Vagina (tissue), 2 donors: ENCODE measurements around the gene TUBGCP2. TPM values are rescaled to one million over a fixed set of nuclear protein-coding genes. Genes with fewer than 3 reads are reported as not detected.

Experiments
- DNase-seq, 2 donors: peaks; one replicate each; pipeline ENCODE4 v3.0.0-alpha.2; 2017; ENCODE audit errors: extremely low spot score in 2 of 2
- H3K27ac ChIP-seq: fragments of 200-600 bp; sonication (generic); one replicate; pipeline ENCODE4 v1.5.1; 2019
- H3K27me3 ChIP-seq: fragments of 200-600 bp; sonication (generic); one replicate; pipeline ENCODE4 v1.5.1; 2019
- H3K36me3 ChIP-seq, 2 donors: fragments of 200-600 bp; sonication (generic); one replicate each; pipeline ENCODE4 v1.5.1; 2017 to 2019
- H3K4me1 ChIP-seq: fragments of 200-600 bp; sonication (generic); one replicate; pipeline ENCODE4 v1.5.1; 2019
- H3K4me3 ChIP-seq, 2 donors: fragments of 200-600 bp; sonication (generic); 1 replicate in 1 of 2; 2 replicates in 1 of 2; pipeline ENCODE4 v1.5.1; 2016 to 2019
- H3K9me3 ChIP-seq: fragments of 200-600 bp; sonication (generic); one replicate; pipeline ENCODE4 v1.5.1; 2019
- POLR2A ChIP-seq, 2 donors: fragments of 450-650 bp; IDR thresholded peaks; one replicate each; pipeline ENCODE4 v1.6.1; 2017; ENCODE audit warnings: antibody characterized with exemption in 2 of 2, mild to moderate bottlenecking in 2 of 2, moderate library complexity in 2 of 2
- POLR2AphosphoS5 ChIP-seq, 2 donors: sonication (generic); formaldehyde crosslinking; IDR thresholded peaks; one replicate each; pipeline ENCODE4 v1.9.0; 2017; ENCODE audit warnings: antibody characterized with exemption in 2 of 2, mild to moderate bottlenecking in 2 of 2, low read depth in 1 of 2; ENCODE audit not compliant: insufficient read depth in 1 of 2
- intact Hi-C: fragments of 100-400 bp; cut with DNase I; formaldehyde crosslinking; loops from one replicate; pipeline ENCODE4 v1.15.1; 2023
- total RNA-seq: library from RNA; depleted of rRNA; stranded (reverse); fragments of >200 nt; gene quantifications from one replicate; pipeline ENCODE4 v1.2.3, GENCODE V29; 2016
- TF ChIP-seq, protein P1 (sequence below), 3 experiments: fragments of 450-650 bp in 2 of 3; fragments of 200-600 bp in 1 of 3; sonication (generic) in 1 of 3; IDR thresholded peaks; one replicate each; pipeline ENCODE4 v1.5.1; 2017 to 2019; ENCODE audit warnings: antibody characterized with exemption in 3 of 3, mild to moderate bottlenecking in 2 of 3, moderate library complexity in 2 of 3

The TUBGCP2 gene
- total RNA-seq, 1 donor from 2014 or later, result 41.7 TPM

DNA sequence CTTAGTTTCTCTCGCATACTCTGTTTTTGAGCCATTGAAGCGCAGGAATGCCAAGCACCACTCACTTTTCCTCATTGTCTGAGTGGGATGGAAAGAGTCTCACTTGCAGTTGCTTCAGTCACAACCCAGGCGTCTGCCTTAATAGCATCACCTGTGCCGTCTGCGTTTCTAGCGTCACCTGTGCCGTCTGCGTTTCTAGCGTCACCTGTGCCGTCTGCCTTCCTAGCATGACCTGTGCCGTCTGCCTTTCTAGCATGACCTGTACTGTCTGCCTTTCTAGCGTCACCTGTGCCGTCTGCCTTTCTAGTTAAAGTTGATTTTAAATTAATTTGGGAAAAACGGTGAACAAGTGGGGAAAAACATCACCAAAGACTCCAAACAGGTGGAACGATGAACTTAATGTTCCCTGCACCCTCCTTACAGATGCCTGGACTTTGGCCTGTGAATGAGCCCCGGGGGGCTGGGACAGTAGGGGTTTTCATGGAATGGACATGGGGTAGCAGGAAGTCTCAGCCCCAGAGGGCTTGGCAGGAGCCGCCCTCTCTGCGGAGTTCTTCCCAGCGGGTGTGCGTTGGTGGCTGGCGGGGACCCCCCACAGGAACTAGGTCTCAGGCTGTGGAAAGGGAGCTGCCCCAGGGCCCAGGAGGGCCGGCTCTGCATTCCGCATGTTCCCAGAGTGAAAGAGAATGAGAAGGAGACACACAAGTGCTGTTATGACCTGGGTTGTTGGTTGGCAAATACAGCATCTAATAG is 3.5 kb upstream of the TUBGCP2 start:
- peaks cover 0 to 14% of the 10 kb centered on the region in 2 donors for H3K36me3 ChIP-seq
- intact Hi-C loops, result no loop called here

DNA sequence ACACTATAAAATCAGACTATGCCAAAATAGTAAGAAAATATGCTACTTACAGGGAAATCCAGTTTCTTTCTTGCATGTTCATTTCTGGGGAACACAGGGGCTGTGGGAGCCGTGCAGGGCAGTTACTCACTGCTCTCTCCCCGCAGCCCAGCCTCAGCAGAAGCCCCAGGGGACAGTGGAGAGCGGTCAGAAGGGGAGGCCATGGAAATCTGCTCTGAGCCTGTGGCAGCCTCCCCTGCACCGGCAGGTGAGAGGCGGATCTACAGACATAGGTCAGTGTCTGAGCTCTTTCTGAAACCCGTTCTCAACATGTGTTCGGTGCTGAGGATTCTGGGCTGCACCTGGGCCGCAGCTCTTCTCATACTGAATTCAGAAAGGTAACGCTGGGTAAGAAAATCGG is 2.9 kb upstream of the TUBGCP2 start:
- TF ChIP-seq, protein P1, sequence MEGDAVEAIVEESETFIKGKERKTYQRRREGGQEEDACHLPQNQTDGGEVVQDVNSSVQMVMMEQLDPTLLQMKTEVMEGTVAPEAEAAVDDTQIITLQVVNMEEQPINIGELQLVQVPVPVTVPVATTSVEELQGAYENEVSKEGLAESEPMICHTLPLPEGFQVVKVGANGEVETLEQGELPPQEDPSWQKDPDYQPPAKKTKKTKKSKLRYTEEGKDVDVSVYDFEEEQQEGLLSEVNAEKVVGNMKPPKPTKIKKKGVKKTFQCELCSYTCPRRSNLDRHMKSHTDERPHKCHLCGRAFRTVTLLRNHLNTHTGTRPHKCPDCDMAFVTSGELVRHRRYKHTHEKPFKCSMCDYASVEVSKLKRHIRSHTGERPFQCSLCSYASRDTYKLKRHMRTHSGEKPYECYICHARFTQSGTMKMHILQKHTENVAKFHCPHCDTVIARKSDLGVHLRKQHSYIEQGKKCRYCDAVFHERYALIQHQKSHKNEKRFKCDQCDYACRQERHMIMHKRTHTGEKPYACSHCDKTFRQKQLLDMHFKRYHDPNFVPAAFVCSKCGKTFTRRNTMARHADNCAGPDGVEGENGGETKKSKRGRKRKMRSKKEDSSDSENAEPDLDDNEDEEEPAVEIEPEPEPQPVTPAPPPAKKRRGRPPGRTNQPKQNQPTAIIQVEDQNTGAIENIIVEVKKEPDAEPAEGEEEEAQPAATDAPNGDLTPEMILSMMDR (IDR thresholded peaks at IDR 0.05), result no peak
- TF ChIP-seq POLR2A (IDR thresholded peaks at IDR 0.05), result no peak
- no peak for TF ChIP-seq POLR2AphosphoS5 (IDR thresholded peaks at IDR 0.05; ENCODE audit: insufficient read depth in 1 of 2, low read depth in 1 of 2)
- no peaks in the 10 kb centered on the region for H3K9me3 ChIP-seq
- intact Hi-C loops, result no loop called here
- DNase-seq, result no peak
- H3K4me3 ChIP-seq, result no peak overlapping the region
- peaks cover 0 to 14% of the 10 kb centered on the region in 2 donors for H3K36me3 ChIP-seq
- peaks cover 21% of the 10 kb centered on the region for H3K4me1 ChIP-seq
- no peaks in the 10 kb centered on the region for H3K27me3 ChIP-seq
- no peak overlapping the region for H3K27ac ChIP-seq

More for the DNA sequence above, 3.5 kb upstream of the TUBGCP2 start:
- TF ChIP-seq POLR2A (IDR thresholded peaks at IDR 0.05), result no peak
- TF ChIP-seq, protein P1 (IDR thresholded peaks at IDR 0.05), result no peak
- no peak for TF ChIP-seq POLR2AphosphoS5 (IDR thresholded peaks at IDR 0.05; ENCODE audit: insufficient read depth in 1 of 2, low read depth in 1 of 2)
- Histone ChIP-seq H3K27me3 (no peaks in the 10 kb centered on the region), H3K4me1 (peaks cover 15% of the 10 kb centered on the region), H3K27ac (no peak overlapping the region), H3K4me3 (no peak overlapping the region), H3K9me3 (no peaks in the 10 kb centered on the region)
- no peak for DNase-seq

DNA sequence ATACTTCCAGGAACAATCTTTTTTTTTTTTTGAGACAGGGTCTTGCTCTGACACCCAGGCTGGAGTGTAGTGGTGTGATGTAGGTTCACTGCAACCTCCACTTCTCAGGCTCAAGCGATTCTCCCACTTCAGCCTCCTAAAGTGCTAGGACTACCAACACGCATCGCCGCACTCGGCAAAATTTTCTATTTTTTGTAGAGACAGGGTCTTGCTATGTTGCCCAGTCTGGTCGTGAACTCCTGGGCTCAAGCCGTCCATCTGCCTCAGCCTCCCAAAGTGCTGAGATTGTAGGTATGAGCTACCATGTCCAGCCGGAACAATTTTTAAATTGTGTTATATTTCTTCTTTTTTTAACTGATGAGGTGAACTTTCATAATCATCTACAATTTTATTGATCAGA is 2.1 kb upstream of the TUBGCP2 start:
- TF ChIP-seq, protein P1 (IDR thresholded peaks at IDR 0.05), result no peak
- TF ChIP-seq POLR2AphosphoS5 (IDR thresholded peaks at IDR 0.05; ENCODE audit: insufficient read depth in 1 of 2, low read depth in 1 of 2) (no peak), POLR2A (IDR thresholded peaks at IDR 0.05) (no peak)
- H3K4me1 ChIP-seq, result peaks cover 28% of the 10 kb centered on the region
- peaks cover 0 to 14% of the 10 kb centered on the region in 2 donors for H3K36me3 ChIP-seq
- no peaks in the 10 kb centered on the region for H3K9me3 ChIP-seq
- H3K27me3 ChIP-seq, result no peaks in the 10 kb centered on the region
- no peak overlapping the region for H3K27ac ChIP-seq
- H3K4me3 ChIP-seq, result no peak overlapping the region
- no peak for DNase-seq
- intact Hi-C loops, result no loop called here

DNA sequence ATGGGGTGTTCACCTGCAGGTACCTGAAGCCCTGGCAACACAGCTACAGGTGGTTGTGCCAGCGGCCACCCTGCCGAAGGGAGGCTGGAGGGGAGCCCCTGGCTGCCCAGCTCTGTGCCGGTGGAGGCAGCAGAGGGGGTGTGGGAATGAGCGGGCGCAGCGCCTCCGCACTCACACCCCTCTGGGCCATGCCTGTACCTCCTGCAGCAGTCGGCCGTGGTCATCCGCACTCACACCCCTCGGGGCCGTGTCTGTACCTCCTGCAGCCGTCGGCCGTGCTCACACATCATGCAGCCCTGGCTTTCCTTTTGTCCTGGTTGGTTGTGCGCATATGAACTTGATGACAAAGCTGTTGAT is 1.7 kb upstream of the TUBGCP2 start:
- TF ChIP-seq, protein P1 (IDR thresholded peaks at IDR 0.05), result no peak
- no peak for TF ChIP-seq POLR2AphosphoS5 (IDR thresholded peaks at IDR 0.05; ENCODE audit: insufficient read depth in 1 of 2, low read depth in 1 of 2)
- TF ChIP-seq POLR2A (IDR thresholded peaks at IDR 0.05), result no peak
- no peak overlapping the region for H3K27ac ChIP-seq
- peaks cover 32% of the 10 kb centered on the region for H3K4me1 ChIP-seq
- peaks cover 0 to 14% of the 10 kb centered on the region in 2 donors for H3K36me3 ChIP-seq
- no peak overlapping the region for H3K4me3 ChIP-seq
- no peak for DNase-seq
- intact Hi-C loops, result no loop called here
- no peaks in the 10 kb centered on the region for H3K27me3 ChIP-seq
- H3K9me3 ChIP-seq, result no peaks in the 10 kb centered on the region

DNA sequence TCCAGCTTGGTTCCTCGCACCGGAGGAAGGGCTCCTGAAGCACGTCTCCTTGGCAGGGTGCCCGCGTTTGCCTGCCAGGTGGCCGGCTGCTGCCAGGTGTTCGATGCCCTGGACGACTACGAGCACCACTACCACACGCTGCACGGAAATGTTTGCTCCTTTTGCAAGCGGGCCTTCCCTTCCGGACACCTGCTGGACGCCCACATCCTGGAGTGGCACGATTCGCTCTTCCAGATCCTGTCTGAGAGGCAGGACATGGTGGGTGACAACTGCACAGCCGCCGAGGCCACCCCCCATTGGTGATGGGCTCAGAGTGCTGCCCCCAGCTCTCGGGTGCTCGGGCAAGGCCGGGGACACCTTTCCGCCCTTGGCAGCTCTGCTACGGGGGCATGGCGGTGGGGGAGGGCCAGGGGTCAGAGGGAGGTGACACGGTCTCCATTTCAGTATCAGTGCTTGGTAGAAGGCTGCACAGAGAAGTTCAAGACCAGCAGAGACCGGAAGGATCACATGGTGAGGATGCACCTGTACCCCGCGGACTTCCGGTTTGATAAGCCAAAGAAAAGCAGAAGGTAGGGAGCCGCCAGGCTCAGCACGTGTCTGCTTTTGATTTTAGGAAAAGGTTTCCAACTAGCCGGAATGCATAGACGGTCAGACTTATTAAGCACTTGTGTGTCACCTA is 1.2 kb upstream of the TUBGCP2 start:
- intact Hi-C loops, result loop anchor here (5.0 kb wide), 1 partner anchor 82 kb away; the partner anchor contains the start of gene MTG1
- Histone ChIP-seq H3K4me3 (peak overlapping the region in 1 of 2 donors; percentile 89), H3K9me3 (no peaks in the 10 kb centered on the region), H3K27me3 (no peaks in the 10 kb centered on the region), H3K4me1 (peaks cover 37% of the 10 kb centered on the region), H3K27ac (no peak overlapping the region), H3K36me3 (peaks cover 0 to 14% of the 10 kb centered on the region in 2 donors)
- no peak for DNase-seq
- TF ChIP-seq POLR2A (IDR thresholded peaks at IDR 0.05) (no peak), POLR2AphosphoS5 (IDR thresholded peaks at IDR 0.05; ENCODE audit: insufficient read depth in 1 of 2, low read depth in 1 of 2) (no peak)
- TF ChIP-seq, protein P1 (IDR thresholded peaks at IDR 0.05), result no peak
